Natural killer cell (primary cell): Measurements from ENCODE around the gene ABCA4. TPM values are rescaled to one million over a fixed set of nuclear protein-coding genes. Genes with fewer than 3 reads are reported as not detected.
"Not testable (repeated sequence)": the region's sequence is repeated elsewhere in the genome, so short reads cannot be mapped to it uniquely, and the experiment has no call there.

Experiments
- ATAC-seq, 3 donors: fragments of 150-1000 bp in 2 of 3; fragments of 200-7000 bp in 1 of 3; cut with Tn5 transposase; 1 replicate in 1 of 3; 2 replicates in 2 of 3; pipeline ENCODE4 v1.10.0; 2021; ENCODE audit warnings: mild to moderate bottlenecking in 2 of 3, moderate library complexity in 2 of 3
- DNase-seq, 2 donors: peaks; one replicate each; pipeline versions ENCODE4 v3.0.0 to v3.0.0-alpha.2; 2013 to 2021; ENCODE audit warnings: mixed read lengths in 1 of 2
- H3K27ac ChIP-seq: one replicate; pipeline ENCODE4 v1.5.1; 2013; ENCODE audit warnings: mild to moderate bottlenecking, low read length
- H3K27me3 ChIP-seq: one replicate; pipeline ENCODE4 v1.6.1; 2013; ENCODE audit warnings: low read length; ENCODE audit not compliant: control insufficient read depth, insufficient read depth
- H3K36me3 ChIP-seq: one replicate; pipeline ENCODE4 v1.6.1; 2013; ENCODE audit warnings: low read length; ENCODE audit not compliant: control insufficient read depth, insufficient read depth
- H3K4me1 ChIP-seq: one replicate; pipeline ENCODE4 v1.6.1; 2013; ENCODE audit warnings: low read length; ENCODE audit not compliant: control insufficient read depth, insufficient read depth
- H3K4me3 ChIP-seq: one replicate; pipeline ENCODE4 v1.5.1; 2013; ENCODE audit warnings: low read length
- H3K9me3 ChIP-seq: one replicate; pipeline ENCODE4 v1.6.1; 2013; ENCODE audit warnings: low read length; ENCODE audit not compliant: control insufficient read depth, insufficient read depth
- H3K27ac Mint-ChIP-seq, 2 donors: one replicate each; pipeline ENCODE4 v1.8.0; 2022; ENCODE audit warnings: mild to moderate bottlenecking in 2 of 2, mixed read lengths in 2 of 2, moderate library complexity in 1 of 2
- H3K27me3 Mint-ChIP-seq, 2 donors: one replicate each; pipeline ENCODE4 v1.8.0; 2022; ENCODE audit warnings: low read depth in 2 of 2, mixed read lengths in 2 of 2
- H3K36me3 Mint-ChIP-seq: one replicate; pipeline ENCODE4 v1.8.0; 2022; ENCODE audit warnings: mixed read lengths
- H3K4me1 Mint-ChIP-seq, 2 donors: one replicate each; pipeline ENCODE4 v1.8.0; 2022; ENCODE audit warnings: mixed read lengths in 2 of 2
- H3K4me3 Mint-ChIP-seq: one replicate; pipeline ENCODE4 v1.8.0; 2022; ENCODE audit warnings: mild to moderate bottlenecking, moderate library complexity, mixed read lengths
- H3K9me3 Mint-ChIP-seq, 2 donors: one replicate each; pipeline ENCODE4 v1.8.0; 2022; ENCODE audit warnings: mixed read lengths in 2 of 2
- CTCF ChIP-seq: fragments of 200-600 bp; IDR thresholded peaks from one replicate; pipeline ENCODE4 v1.8.0; 2022; ENCODE audit warnings: antibody characterized with exemption
- WGBS: methylation state at CpG from one replicate; pipeline ENCODE4 v1.1.7; 2013; ENCODE audit warnings: missing lambda C conversion rate; ENCODE audit not compliant: insufficient coverage; 5-methylcytosine and 5-hydroxymethylcytosine counted together
- intact Hi-C: fragments of 100-400 bp; cut with micrococcal nuclease; formaldehyde crosslinking; loops from one replicate; pipeline ENCODE4 v1.14.2; 2022
- total RNA-seq, 4 donors: library from RNA; stranded (reverse); fragments of 120-200 nt in 1 of 4; gene quantifications; one replicate each; pipeline versions ENCODE4 v1.2.3 to v1.2.4, GENCODE V29; 2013 to 2022

Gene ABCA4
- total RNA-seq, 3 donors from 2014 or later (not counting 1 experiment from before 2014, with no cell fraction given), result 0.48 TPM; not detected in 2

- intact Hi-C loops, result no loop called here
- H3K27me3 Mint-ChIP-seq, result peaks cover 0 to 6% of the 10 kb centered on the region in 2 donors
- H3K9me3 ChIP-seq, result peaks cover 10% of the 10 kb centered on the region
Measured at GRCh38 chr1:93958032-93958725, 162.8 kb downstream of the ABCA4 start.

GRCh38 chr1:93955765-93956164, 165.2 kb downstream of the ABCA4 start:
- Histone ChIP-seq H3K4me3 (no peak overlapping the region), H3K27ac (no peak overlapping the region), H3K36me3 (no peaks in the 10 kb centered on the region), H3K9me3 (peaks cover 10% of the 10 kb centered on the region), H3K27me3 (no peaks in the 10 kb centered on the region), H3K4me1 (no peaks in the 10 kb centered on the region)
- no peak for TF ChIP-seq CTCF
- intact Hi-C loops, result no loop called here
- H3K36me3 Mint-ChIP-seq, result peaks cover 36% of the 10 kb centered on the region
- peaks cover 12 to 21% of the 10 kb centered on the region in 2 donors for H3K9me3 Mint-ChIP-seq
- DNase-seq (no peak), ATAC-seq (no peak)
- H3K27ac Mint-ChIP-seq, result no peak overlapping the region
- H3K27me3 Mint-ChIP-seq, result peaks cover 0 to 6% of the 10 kb centered on the region in 2 donors
- H3K4me3 Mint-ChIP-seq, result no peak overlapping the region
- H3K4me1 Mint-ChIP-seq, result peaks cover 0 to 5% of the 10 kb centered on the region in 2 donors
- WGBS, result no CpG with 5 or more reads among the region's 1 CpG

More at GRCh38 chr1:93958032-93958725, 162.8 kb downstream of the ABCA4 start:
- Mint-ChIP-seq H3K27ac (no peak overlapping the region), H3K4me1 (peaks cover 0 to 5% of the 10 kb centered on the region in 2 donors), H3K9me3 (peaks cover 9 to 16% of the 10 kb centered on the region in 2 donors), H3K36me3 (peaks cover 17% of the 10 kb centered on the region), H3K4me3 (no peak overlapping the region)
- WGBS, result 79% methylated on average over 1 of the region's 1 CpG
- Histone ChIP-seq H3K36me3 (no peaks in the 10 kb centered on the region), H3K27ac (no peak overlapping the region), H3K4me1 (no peaks in the 10 kb centered on the region), H3K27me3 (no peaks in the 10 kb centered on the region), H3K4me3 (no peak overlapping the region)
- no peak for TF ChIP-seq CTCF
- DNase-seq (no peak), ATAC-seq (no peak)

GRCh38 chr1:93947002-93947686, 173.8 kb downstream of the ABCA4 start:
- not testable (repeated sequence) for H3K9me3 ChIP-seq, H3K4me3 ChIP-seq, H3K4me1 Mint-ChIP-seq, H3K27ac ChIP-seq, H3K9me3 Mint-ChIP-seq, H3K4me1 ChIP-seq, H3K27ac Mint-ChIP-seq, H3K27me3 ChIP-seq, H3K4me3 Mint-ChIP-seq, H3K36me3 ChIP-seq, H3K27me3 Mint-ChIP-seq, DNase-seq, ATAC-seq
- H3K36me3 Mint-ChIP-seq, result peaks cover 15% of the 10 kb centered on the region
- intact Hi-C loops, result loop anchor here (1.0 kb wide), 1 partner anchor 36 kb away; no protein-coding TSS in a partner anchor
- WGBS, result 94% methylated on average over 1 of the region's 2 CpGs

Other genes starting within 250 kb of the ABCA4 start
- gene DNTTIP2, start 241.9 kb downstream of the ABCA4 start, total RNA-seq, result 100 to 1,000 TPM in 1 of 3 donors, 10 to 100 TPM in 2; 88.5 to 104 (median 97.3) TPM
- gene GCLM, start 211.7 kb downstream of the ABCA4 start, total RNA-seq, result 10 to 100 TPM; 16.1 to 25.5 (median 18.6) TPM
- under 1 TPM in 1 of 3 donors, not detected in 2; 0.07 TPM for gene ARHGAP29, start 116.4 kb upstream of the ABCA4 start, total RNA-seq